Mesendoderm (in vitro differentiated cells): Measurements from ENCODE around the gene SUSD2.
A peak's percentile ranks its signal among the peaks of the same experiment; 100 is the strongest.
"Not testable (repeated sequence)": the region's sequence is repeated elsewhere in the genome, so short reads cannot be mapped to it uniquely, and the experiment has no call there.

Source experiments
- DNase-seq: peaks from one replicate; pipeline ENCODE4 v3.0.0; 2013
- H2AK5ac ChIP-seq: 2 replicates; pipeline ENCODE4 v1.6.1; 2013; ENCODE audit warnings: low read length, inconsistent platforms
- H2BK120ac ChIP-seq: 2 replicates; pipeline ENCODE4 v1.6.1; 2013; ENCODE audit warnings: low read depth, mild to moderate bottlenecking, low read length, moderate library complexity, mixed read lengths
- H2BK15ac ChIP-seq: replicated peaks from 2 replicates; pipeline ENCODE4 v1.6.1; 2013; ENCODE audit warnings: low read depth, mild to moderate bottlenecking, moderate library complexity
- H2BK5ac ChIP-seq: 2 replicates; pipeline ENCODE4 v1.6.1; 2013; ENCODE audit warnings: low read length, inconsistent platforms
- H3K18ac ChIP-seq: 2 replicates; pipeline ENCODE4 v1.6.1; 2013; ENCODE audit warnings: mild to moderate bottlenecking, low read length, mixed read lengths
- H3K23ac ChIP-seq: one replicate; pipeline ENCODE4 v1.6.1; 2013; ENCODE audit warnings: low read length
- H3K27ac ChIP-seq: 2 replicates; pipeline ENCODE4 v1.5.1; 2013; ENCODE audit warnings: low read depth, mild to moderate bottlenecking, inconsistent platforms, low read length, moderate library complexity
- H3K27me3 ChIP-seq: 2 replicates; pipeline ENCODE4 v1.6.1; 2013; ENCODE audit warnings: low read length, control low read depth, mild to moderate bottlenecking, inconsistent platforms; ENCODE audit not compliant: insufficient read depth, poor library complexity
- H3K36me3 ChIP-seq: 2 replicates; pipeline ENCODE4 v1.6.1; 2013; ENCODE audit warnings: low read length, inconsistent platforms; ENCODE audit not compliant: control insufficient read depth, insufficient read depth
- H3K4ac ChIP-seq: one replicate; pipeline ENCODE4 v1.6.1; 2013; ENCODE audit warnings: low read depth, mild to moderate bottlenecking, low read length, moderate library complexity
- H3K4me1 ChIP-seq: 2 replicates; pipeline ENCODE4 v1.6.1; 2013; ENCODE audit warnings: low read depth, low read length, inconsistent platforms; ENCODE audit not compliant: control insufficient read depth
- H3K4me2 ChIP-seq: 2 replicates; pipeline ENCODE4 v1.6.1; 2013; ENCODE audit warnings: low read length
- H3K4me3 ChIP-seq: 2 replicates; pipeline ENCODE4 v1.5.1; 2013; ENCODE audit warnings: mild to moderate bottlenecking, low read length
- H3K56ac ChIP-seq: one replicate; pipeline ENCODE4 v1.6.1; 2013; ENCODE audit warnings: low read length
- H3K79me1 ChIP-seq: 2 replicates; pipeline ENCODE4 v1.6.1; 2013; ENCODE audit warnings: low read length, inconsistent platforms
- H3K79me2 ChIP-seq: 2 replicates; pipeline ENCODE4 v1.6.1; 2013; ENCODE audit warnings: mild to moderate bottlenecking, low read length; ENCODE audit not compliant: control insufficient read depth, insufficient read depth
- H3K9ac ChIP-seq: 2 replicates; pipeline ENCODE4 v1.6.1; 2013; ENCODE audit warnings: low read length, inconsistent platforms
- H4K5ac ChIP-seq: one replicate; pipeline ENCODE4 v1.6.1; 2013; ENCODE audit warnings: low read length
- H4K8ac ChIP-seq: one replicate; pipeline ENCODE4 v1.6.1; 2013; ENCODE audit warnings: low read depth, mild to moderate bottlenecking, control low read depth, low read length, moderate library complexity
- WGBS: extraction: QIAGEN DNeasy Blood & Tissue Kit; methylation state at CpG from one replicate; pipeline ENCODE4 v1.1.7; 2013; ENCODE audit warnings: low lambda C conversion rate, missing lambda C conversion rate; ENCODE audit not compliant: insufficient coverage; ENCODE audit errors: extremely low coverage; 5-methylcytosine and 5-hydroxymethylcytosine counted together

Gene SUSD2

DNA sequence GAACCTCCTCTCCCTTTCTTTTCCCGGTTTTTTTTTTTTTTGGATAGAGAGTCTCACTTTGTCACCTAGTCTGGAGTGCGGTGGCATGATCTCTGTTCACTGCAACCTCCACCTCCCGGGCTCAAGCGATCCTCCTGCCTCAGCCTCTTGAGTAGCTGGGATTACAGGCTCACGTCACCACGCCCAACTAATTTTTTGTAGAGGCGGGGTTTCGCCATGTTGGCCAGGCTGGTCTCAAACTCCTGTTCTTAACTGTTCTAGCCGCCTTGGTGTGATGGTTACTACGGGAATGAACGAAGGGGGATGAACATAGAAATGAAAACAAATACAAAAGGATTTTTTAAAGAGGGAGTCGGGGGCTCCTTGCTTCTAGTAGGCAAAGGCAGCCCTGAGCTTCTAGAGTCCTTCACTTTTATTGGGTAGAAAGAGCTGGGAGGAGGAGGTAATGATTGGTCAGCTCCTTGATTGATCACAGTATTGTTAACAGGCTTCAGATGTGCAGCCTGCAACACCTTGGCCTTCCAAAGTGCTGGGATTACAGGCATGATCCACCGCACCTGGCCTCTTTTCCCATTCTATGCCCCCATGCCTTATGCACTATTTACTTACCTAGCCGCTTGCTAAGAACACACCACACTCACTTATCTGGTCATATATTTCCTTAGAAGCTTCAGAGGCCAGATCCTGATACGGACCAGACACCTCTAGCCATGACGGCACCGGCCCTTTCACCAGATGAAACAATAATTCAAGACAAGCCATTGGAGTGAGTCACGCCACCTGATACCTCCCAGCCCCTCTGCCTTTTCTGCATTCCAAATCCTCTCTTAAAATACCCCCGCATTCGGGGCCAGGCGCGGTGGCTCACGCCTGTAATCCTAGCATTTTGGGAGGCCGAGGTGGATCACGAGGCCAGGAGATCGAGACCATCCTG is 20.7 kb downstream of the SUSD2 start:
- WGBS, result no CpG with 5 or more reads among the region's 26 CpGs
- no peak overlapping the region for H2AK5ac ChIP-seq
- no peak overlapping the region for H3K18ac ChIP-seq
- H3K4ac ChIP-seq, result no peak overlapping the region
- H3K4me2 ChIP-seq, result no peak overlapping the region
- no peaks in the 10 kb centered on the region for H3K36me3 ChIP-seq
- H2BK15ac ChIP-seq, result no peak overlapping the region
- H3K79me1 ChIP-seq, result no peaks in the 10 kb centered on the region
- no peak overlapping the region for H3K4me3 ChIP-seq
- no peaks in the 10 kb centered on the region for H3K27me3 ChIP-seq
- no peak overlapping the region for H3K56ac ChIP-seq
- no peak overlapping the region for H3K27ac ChIP-seq
- H4K5ac ChIP-seq, result no peak overlapping the region
- no peak overlapping the region for H2BK5ac ChIP-seq
- no peak overlapping the region for H3K23ac ChIP-seq
- no peak overlapping the region for H3K9ac ChIP-seq
- no peak overlapping the region for H4K8ac ChIP-seq
- DNase-seq, result no peak
- H3K79me2 ChIP-seq, result no peaks in the 10 kb centered on the region
- no peaks in the 10 kb centered on the region for H3K4me1 ChIP-seq
- no peak overlapping the region for H2BK120ac ChIP-seq

GRCh38 chr22:24203856-24204255 is 22.6 kb downstream of the SUSD2 start:
- H3K4me3 ChIP-seq, H3K27ac ChIP-seq, H4K8ac ChIP-seq, H2BK15ac ChIP-seq, H3K9ac ChIP-seq, H3K18ac ChIP-seq, H2AK5ac ChIP-seq, H3K4me1 ChIP-seq, H3K4ac ChIP-seq, H3K23ac ChIP-seq, H2BK5ac ChIP-seq, H2BK120ac ChIP-seq, DNase-seq, H3K79me1 ChIP-seq, H3K56ac ChIP-seq, H4K5ac ChIP-seq, H3K27me3 ChIP-seq, H3K4me2 ChIP-seq, H3K36me3 ChIP-seq, H3K79me2 ChIP-seq: not testable (repeated sequence)
- no CpG with 5 or more reads among the region's 5 CpGs for WGBS

GRCh38 chr22:24205438-24206195 is 24.3 kb downstream of the SUSD2 start:
- Histone ChIP-seq H3K4ac (no peak overlapping the region), H3K79me1 (no peaks in the 10 kb centered on the region), H3K27ac (no peak overlapping the region), H4K5ac (no peak overlapping the region), H3K4me3 (no peak overlapping the region), H2BK120ac (no peak overlapping the region), H3K56ac (no peak overlapping the region), H3K4me2 (no peak overlapping the region), H3K18ac (no peak overlapping the region), H3K36me3 (no peaks in the 10 kb centered on the region), H4K8ac (no peak overlapping the region), H2BK15ac (no peak overlapping the region), H2BK5ac (no peak overlapping the region), H3K9ac (no peak overlapping the region), H2AK5ac (no peak overlapping the region), H3K4me1 (no peaks in the 10 kb centered on the region), H3K23ac (no peak overlapping the region), H3K79me2 (no peaks in the 10 kb centered on the region), H3K27me3 (no peaks in the 10 kb centered on the region)
- WGBS, result no CpG with 5 or more reads among the region's 8 CpGs
- no peak for DNase-seq

GRCh38 chr22:24206460-24207263 is 25.4 kb downstream of the SUSD2 start:
- H4K8ac ChIP-seq, H3K79me2 ChIP-seq, H3K4me1 ChIP-seq, H3K4ac ChIP-seq, H2BK5ac ChIP-seq, H2AK5ac ChIP-seq, H3K79me1 ChIP-seq, H3K4me2 ChIP-seq, H3K4me3 ChIP-seq, H2BK120ac ChIP-seq, H3K23ac ChIP-seq, H3K27ac ChIP-seq, H3K27me3 ChIP-seq, H2BK15ac ChIP-seq, H4K5ac ChIP-seq, H3K9ac ChIP-seq, H3K56ac ChIP-seq, H3K36me3 ChIP-seq, DNase-seq, H3K18ac ChIP-seq: not testable (repeated sequence)
- WGBS, result no CpG with 5 or more reads among the region's 15 CpGs

- Histone ChIP-seq H3K36me3 (no peaks in the 10 kb centered on the region), H3K9ac (no peak overlapping the region), H2AK5ac (no peak overlapping the region), H3K4ac (no peak overlapping the region), H3K4me2 (no peak overlapping the region), H3K23ac (peak overlapping the region; percentile 66), H2BK120ac (no peak overlapping the region), H2BK15ac (no peak overlapping the region), H3K4me3 (no peak overlapping the region), H3K27me3 (no peaks in the 10 kb centered on the region), H2BK5ac (no peak overlapping the region), H3K79me2 (no peaks in the 10 kb centered on the region), H3K56ac (no peak overlapping the region), H4K8ac (peak overlapping the region; percentile 56), H4K5ac (no peak overlapping the region), H3K79me1 (no peaks in the 10 kb centered on the region), H3K27ac (no peak overlapping the region), H3K18ac (no peak overlapping the region), H3K4me1 (no peaks in the 10 kb centered on the region)
- no peak for DNase-seq
- WGBS, result no CpG with 5 or more reads among the region's 8 CpGs
Measured at GRCh38 chr22:24207264-24208011, 26.2 kb downstream of the SUSD2 start.
